LNCAP (cell line): ENCODE measurements around the gene ZNF197.

ENCODE experiments used
- CTCF ChIP-seq: fragments of 450-650 bp; IDR thresholded peaks from 2 replicates; pipeline ENCODE4 v1.5.1; 2017; ENCODE audit warnings: mild to moderate bottlenecking

ZNF197 gene

GRCh38 chr3:44682182-44682896 lies 57.5 kb downstream of the ZNF197 start:
- TF ChIP-seq CTCF, result no peak

GRCh38 chr3:44685128-44685800 lies 60.4 kb downstream of the ZNF197 start:
- no peak for TF ChIP-seq CTCF

GRCh38 chr3:44687898-44688297 lies 63.1 kb downstream of the ZNF197 start:
- no peak for TF ChIP-seq CTCF
